GM21619 (cell line): Measurements from ENCODE around the gene ARHGAP27.
"Not testable (repeated sequence)": the region's sequence is repeated elsewhere in the genome, so short reads cannot be mapped to it uniquely, and the experiment has no call there.

ENCODE experiments used
- ATAC-seq: cut with Tn5 transposase; IDR thresholded peaks from one replicate; pipeline ENCODE4 v1.9.1; 2021; ENCODE audit not compliant: unreplicated experiment

Gene ARHGAP27

DNA sequence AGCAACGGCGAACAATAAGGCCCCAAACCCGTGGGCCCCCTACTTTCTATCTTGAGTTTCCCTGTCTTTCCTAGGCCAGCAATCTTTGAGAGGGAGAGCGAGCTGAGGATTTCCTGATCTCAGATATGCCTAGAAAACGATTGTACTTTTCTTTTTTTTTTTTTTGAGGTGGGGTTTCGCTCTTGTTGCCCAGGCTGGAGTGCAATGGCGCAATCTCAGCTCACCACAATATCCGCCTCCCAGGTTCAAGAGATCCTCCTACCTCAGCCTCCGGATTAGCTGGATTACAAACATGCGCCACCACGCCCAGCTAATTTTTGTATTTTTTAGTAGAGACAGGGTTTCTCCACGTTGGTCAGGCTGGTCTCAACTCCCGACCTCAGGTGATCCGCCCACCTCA, 15.0 kb upstream of the ARHGAP27 start:
- ATAC-seq = not testable (repeated sequence)

DNA sequence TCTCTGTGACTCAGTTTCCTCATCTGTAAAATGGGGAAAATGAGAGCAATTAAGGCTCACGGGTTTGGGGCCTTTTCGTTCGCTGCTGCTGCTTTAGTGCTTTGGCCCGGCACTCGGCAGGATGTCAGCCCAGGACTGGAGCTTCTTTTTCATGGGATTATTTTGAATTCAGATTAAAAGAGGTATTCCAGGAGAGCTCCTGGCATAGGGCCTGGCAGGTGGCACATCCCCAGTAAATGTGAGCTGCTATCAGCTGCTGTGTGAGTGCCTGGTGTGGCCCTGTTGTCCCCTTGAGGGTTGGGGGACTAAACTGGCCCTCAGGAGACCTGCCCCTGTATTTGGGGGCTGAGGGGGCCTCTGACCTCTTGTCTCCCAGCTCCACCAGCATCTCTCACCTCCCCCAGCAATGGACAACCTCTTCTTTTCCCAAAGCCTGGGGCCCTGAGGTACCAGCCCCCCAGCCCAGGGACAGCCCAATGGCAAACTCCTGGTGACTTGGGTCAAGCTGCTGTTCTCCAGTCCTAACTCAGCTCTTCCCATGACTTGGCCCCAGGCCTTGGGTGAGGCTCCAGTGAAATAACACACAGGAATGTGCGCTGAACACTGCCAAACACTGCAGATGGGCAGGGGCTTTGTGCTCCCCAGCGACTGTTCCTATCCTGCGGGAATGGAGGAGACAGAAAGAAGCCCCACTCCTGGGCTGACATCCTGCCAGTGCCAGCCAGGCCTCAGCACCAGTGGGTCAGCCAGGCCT, 14.4 kb upstream of the ARHGAP27 start:
- ATAC-seq = not testable (repeated sequence)

DNA sequence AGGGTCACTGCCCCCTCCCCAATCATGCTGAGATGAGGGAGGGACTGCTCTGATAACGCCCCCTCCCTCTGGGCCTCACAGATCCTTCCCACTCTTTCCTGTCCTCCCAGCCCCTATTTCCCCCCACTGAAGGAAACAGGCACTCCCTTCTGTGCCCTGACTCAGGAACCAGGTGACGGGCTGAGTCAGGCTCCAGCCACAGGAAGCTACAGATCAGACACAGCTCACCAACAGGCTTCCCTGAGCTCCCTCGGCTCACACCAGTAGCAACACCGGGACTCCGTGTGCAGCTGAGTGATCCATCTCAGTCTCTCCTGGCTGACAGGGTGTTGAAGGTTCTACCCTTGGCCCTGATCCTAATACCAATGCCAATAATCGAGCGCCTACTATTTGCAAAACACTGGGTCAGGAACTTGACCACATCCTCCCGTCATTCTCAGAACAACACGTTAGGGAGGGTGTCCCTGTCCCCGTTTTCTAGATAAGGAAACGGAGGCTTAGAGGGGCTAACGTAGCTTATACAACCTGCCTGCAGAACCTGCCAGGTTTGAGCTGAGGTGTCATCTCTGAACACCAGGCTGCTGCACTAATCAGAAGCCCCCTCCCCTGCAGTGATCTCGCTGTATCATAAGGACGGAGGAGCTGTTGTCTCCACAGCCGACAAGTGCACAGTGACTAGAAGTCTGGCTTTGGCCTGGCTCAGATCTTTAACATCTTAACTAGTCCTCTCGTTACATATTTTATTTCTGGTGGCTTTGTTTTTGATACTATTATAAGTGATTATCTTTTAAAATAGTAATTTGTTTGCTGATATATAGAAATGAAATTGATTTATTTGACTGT, 13.5 kb upstream of the ARHGAP27 start:
- not testable (repeated sequence) for ATAC-seq

DNA sequence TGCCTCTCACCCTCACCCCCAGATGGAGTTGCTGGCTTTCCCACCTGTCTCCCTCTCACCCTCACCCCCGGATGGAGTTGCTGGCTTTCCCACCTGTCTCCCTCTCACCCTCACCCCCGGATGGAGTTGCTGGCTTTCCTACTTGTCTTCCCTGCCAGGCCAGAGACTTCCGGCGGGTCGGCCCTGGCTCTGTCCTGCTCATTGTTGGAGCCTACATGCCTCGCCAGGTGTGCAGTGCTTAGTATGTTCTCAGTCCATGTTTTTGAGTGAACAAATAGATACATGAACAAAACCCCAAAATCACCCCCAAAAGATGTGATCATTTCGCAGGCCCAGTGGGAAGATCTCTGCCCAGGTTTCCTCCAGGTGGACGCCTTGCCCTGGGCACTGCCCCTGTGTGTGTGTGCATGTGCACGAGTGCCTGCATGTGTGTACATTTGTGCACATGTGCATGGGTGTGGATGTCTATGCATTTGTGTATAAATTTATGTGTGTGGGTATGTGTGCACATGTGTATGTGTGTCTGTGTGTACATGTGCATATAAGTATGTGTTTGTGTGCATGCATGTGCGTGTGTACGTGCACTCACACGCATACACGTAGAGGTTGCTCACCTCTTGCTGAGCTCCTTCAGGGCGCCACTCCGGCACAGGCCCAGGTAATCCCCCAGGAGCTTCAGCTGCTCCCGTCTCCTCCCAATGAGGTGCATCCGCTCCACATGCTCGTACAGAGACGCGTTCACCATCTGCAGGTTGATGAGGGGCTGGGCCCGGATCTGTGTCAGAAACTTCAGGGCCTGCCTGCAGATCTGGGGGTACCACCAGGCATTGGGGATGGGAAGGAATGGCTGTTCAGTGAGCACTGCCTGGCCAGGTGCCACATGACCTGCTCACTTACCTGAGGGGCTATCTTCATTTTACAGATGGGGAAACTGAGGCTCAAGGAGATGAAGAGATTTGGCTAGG, 12.5 kb upstream of the ARHGAP27 start:
- ATAC-seq = not testable (repeated sequence)

DNA sequence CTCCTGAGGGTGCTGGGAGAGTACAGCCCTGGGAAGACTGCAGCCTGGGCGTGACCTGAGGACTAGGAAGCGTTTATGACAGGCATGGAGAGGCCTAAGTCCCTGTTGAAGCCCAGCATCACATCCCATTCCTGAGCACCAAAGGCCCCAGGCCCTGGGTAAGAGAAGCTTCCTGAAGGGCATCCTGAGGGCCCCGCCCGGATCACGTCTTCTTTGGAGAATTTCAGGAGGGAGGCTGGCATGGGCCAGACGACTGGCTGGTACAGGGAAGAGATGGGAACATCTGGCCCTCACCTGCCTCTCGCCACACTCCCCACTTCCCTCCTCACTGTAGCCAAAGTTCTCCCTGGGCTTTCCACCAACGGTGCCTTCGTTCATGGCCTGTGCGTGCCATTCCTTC, 11.6 kb upstream of the ARHGAP27 start:
- not testable (repeated sequence) for ATAC-seq

DNA sequence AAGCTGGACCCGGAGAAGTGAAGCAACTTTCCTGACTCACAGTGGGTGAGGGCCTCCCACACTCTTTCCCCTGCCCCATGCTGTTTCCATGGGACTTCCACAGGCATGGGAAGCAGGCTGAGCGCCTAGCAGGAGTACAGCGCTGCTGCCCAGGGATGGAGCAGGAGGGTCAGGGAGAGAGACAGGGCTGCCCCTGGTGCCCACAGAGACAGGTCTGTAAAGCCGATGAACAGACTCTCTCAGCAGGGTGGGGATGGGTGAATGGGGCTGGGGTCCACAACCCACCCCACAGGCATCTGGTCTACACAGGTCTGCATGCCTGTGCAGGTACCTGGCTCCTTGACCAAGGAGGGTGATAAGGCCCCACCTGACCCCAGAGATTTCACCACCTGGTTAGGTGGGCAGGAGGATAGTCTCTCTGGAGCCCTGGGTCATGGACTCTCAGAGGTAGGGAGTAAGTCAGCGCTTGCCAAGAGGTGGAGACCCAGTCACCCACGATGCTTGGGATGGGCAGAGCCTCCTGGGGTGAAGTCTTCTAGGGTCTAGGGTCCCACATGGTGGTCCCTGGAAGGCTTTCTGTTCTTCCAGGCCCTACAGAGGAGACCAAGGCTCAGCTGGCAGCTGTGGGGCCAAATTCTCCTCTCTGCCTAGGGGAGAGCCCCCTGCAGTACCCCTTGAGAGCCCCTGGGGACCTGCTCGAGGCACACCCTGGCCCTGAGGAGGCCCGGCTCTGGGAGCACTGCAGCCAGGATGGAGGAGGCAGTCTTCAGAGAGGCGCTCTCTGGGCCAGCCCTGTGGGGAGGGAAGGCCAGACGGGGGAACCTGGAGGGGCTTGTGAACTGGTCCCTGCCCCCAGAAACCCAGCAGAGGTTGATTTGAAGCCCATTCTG, 10.9 kb upstream of the ARHGAP27 start:
- ATAC-seq = not testable (repeated sequence)

DNA sequence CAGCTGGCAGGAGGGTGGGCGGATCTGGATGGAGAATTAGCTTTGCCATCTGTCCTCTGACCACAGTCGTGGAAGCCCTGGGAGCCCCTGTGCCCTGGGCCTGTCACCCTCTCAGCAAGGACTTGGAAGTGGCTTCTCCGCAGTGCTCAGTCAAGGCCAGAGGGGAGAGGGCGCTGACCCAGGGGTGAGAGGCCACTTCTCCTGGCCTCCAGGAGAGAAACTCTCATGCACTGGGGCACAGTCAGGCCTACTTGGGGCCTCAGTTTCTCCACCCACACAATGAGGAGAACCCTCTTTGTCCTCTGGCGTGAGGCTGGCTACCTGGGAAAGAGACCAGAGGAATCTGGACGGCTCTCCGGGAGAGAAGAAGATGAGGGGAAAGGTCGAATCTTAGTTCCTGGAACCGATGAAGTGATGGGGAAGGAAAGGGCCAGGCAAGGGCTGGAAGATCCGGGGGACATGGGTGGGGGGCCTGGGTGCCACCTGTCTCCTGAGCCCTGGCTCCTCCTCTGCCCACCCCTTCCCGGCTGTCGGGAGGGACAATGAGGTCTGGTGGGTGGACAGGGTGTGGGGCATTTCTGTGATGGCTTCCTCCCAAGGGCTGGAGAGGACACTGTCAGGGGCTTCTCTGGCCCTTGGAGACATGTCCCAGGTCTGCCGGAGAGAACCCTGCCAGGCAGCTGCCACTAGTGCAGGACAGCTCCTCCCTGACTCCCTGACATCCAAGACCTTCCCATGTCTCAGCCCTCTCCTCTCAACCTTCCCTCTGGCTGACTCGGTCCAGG, 9.0 kb upstream of the ARHGAP27 start:
- ATAC-seq = no peak

DNA sequence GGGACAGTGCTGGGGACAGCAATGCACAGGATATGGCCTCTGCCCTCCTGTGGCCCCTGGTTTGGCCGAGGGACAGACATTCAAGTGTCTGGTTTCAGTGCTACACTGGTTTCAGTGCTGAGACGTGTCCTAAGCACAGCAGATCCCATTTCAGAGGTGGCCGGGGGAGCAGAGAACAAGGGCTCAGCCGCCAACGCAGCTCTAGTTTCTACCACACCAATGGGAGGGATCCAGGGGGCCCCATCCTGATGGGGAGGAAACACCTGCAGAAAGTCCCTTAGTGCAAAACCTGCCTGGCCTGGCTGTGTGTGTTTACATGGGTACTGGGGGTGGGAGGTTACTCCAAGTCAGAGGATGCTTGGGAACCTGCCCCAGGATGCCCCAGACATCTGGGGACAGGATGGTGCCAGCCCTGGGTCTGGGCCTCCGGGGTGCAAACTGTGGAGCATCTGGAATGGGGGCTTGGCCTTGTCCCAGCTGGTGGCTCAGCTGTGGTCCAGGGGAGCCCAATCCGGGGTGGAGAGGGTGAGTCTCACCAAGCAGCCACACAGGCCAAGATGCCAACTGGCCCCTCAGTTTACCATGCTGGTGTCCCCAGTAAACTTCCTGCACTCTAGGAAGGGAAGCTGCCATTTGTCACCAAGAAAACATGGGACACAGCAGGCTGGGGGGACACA, 8.3 kb upstream of the ARHGAP27 start:
- peak; percentile 69 for ATAC-seq

DNA sequence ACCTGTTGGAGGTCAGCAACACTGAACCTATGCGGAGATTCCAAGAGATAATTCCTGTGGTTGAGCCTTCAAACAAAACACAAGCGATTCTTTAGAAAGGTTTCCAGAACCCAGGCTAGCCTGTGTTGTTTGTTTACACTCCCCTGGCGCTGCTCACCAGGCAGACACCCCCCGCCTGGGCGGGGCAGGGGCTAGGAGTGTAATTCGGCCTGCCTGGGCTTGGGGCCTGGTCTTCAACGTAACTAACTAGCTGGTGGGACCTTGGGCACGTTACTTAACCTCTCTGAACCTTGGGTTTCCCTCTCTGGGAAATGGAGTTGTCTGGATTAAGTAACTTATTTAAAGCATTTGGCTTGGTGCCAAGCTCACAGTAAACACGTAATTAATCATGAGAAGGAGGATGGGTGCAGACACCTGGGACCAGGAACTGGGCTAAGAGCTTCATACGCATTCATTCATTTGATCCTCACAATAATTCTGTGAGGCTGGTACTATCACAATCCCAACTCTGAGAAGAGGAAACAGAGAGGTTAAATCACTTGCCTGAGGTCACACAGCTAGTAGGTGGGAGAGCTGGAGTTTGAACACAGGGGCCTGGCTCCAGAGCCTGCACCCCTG, 7.6 kb upstream of the ARHGAP27 start:
- no peak for ATAC-seq

DNA sequence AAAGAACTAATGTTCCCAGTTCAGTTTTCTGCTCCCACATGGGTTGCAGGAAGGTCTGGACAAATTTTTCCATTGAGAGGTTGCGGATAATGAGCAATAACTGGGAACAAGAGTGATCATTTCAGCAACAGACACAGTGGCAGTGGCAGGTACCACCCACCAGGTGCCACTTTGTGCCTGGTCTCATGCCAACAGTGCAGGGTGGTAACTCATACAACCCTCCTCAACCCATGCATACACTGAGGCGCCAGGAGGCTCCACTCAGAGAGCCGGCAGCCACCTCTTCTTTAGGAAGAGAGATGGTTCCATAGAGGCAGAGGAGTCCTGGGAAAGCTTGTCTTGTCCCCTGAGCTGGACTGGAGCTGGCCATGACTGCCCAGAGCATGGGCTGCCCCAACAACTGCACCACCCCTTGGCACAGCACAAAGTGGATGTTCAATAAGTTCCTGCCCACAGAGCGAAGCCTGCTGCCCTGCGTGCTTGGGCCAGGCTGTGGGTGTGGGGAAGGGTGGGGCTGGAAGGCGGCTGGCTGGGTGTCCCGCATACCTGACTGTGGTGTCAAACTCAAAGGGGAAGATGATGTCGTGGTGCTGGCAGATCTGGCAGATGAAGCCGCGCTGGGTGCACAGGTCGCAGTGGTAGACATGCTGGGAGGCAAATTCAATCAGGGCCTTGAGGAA, 6.4 kb upstream of the ARHGAP27 start:
- ATAC-seq = no peak

DNA sequence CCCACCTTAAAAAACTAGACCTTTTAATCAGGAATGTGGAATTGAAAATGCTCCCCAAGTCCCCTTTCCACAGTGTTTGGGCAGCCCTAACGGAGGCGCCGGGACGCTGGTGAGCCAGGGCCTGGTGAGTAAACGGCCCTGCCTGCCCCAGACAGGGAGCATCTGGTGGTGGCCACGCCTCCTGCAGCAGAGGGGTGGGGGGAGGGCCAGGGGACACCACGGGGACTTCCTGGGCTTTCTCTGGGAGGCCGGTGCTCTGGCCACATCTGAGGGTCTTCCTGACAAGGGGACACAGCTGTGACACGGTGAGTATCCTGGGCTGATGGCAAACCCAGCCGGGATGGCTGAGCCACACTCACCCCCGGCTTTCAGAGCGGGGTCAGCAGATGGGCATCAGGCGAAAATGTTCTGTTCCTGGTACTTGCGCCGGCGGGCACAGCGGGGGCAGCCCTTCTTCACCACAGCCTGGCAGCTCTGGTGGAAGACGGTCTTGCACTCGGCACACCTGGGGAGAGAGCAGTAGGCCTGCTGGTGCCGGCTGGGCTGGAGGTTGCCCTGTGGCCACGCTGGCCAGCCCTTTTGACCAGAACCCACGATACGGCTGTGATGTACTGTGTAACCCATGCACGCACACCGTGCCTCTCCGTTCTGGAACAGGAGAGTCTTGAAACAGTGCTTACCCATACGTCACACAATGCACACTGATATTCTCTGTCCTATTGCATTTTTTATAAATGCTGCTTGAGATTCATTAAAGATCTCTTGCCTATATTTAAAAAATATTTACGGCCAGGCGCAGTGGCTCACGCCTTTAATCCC, 5.0 kb upstream of the ARHGAP27 start:
- ATAC-seq = no peak

DNA sequence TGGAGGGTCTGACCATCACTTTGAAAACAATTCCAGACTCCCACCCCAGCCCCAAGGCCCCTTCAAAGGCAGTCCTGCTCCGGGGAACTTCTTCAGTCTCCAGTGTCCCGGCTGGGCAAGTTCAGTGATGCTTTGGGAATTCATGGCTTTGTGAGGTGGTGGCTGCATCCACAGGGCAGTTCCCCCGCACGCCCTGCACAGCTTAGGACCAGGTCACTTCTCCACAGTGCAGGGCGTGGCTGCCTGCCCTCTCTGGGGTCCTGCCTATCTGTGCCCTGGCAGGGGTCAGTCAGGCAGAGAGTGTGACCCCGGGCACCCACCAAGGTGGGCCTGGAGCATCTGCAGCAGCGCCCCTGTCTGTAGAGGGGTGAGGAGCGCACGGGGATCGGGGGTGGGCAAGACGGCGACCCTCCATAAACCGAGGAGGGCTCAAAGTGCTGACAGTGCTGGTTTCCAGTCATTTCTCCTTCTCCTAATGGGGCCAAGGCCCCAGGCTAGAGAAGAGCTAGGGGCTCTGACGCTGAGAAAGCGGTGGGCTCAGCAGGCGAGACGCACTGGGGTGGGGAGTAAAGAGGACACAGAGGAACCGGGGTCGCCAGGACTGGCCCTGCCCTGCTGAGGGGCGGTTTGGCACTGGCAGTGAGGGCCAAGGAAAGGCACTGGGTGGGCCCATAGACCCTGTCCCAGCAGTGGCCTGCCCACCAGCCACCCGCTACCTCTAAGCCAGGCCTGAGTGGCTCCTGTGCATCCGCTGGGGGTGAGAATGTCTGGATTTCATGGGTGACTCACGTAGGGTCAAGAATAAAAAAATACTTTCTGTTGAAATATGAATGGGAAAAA, 4.2 kb upstream of the ARHGAP27 start:
- no peak for ATAC-seq

DNA sequence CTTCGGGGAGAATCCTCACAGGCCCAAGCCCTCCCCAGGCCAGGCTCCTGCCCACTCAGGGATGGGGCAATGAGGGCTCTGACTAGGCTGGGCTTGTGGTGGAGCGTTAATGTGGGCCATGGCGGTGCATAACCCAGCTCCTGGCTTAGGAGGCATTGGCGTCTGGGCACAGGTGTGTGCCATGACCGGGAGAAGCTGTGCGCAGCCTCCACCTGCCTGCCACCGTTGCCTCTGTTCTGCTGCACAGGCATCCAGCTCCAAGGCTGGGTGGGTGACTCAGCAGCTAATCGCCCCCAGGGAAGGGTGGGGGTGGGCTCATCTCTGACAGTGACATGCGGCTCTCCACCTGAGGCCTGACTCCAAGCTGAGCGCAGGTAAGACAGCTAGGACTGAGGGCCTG, 3.5 kb upstream of the ARHGAP27 start:
- no peak for ATAC-seq

DNA sequence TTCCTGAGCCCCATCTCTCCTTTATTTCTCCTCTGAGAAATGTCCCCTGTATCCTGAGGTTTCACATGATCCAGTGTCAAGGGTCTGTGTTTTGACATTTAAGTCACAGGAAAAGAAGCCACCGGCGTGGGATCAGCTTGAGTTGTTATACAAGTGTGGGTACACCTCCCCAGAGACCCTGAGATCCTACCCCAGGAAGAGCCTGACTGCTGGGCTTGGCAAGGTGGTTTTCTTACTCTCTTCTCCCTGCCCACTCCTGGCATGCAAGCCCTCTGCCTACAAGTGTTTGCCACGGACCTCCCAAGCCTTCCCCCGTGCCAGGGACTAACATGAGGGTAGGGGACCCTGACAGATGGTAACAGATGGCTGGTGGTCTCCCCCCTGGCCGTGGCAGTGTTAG, 2.8 kb upstream of the ARHGAP27 start:
- no peak for ATAC-seq

DNA sequence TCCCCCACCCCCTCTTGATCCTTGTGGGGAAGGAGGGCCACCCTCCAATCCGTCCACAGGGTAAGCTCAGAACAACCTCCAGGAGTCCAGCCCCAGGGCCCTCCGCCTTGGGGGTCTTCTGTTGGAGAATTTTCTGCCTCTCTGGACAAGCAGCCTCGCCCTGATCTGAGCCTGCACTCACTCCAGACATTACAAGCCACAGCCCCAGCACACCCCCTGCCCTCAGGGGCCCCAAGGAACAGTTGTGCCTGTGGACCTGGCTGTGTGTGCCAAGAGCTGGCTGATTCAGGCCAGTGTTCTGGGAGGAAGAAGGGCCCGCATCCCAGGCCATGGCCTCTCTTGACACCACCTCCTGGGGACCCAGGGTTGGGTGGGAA, 477 bp upstream of the ARHGAP27 start:
- ATAC-seq = no peak
